A549 (cell line): ENCODE data around the gene MOV10L1. TPM values are rescaled to one million over a fixed set of nuclear protein-coding genes. Genes with fewer than 3 reads are reported as not detected.
"Not testable (repeated sequence)": the region's sequence is repeated elsewhere in the genome, so short reads cannot be mapped to it uniquely, and the experiment has no call there.

Experiments
- ATAC-seq, 2 experiments: fragments of 200-7000 bp in 1 of 2; fragments of >200 bp in 1 of 2; cut with Nextera tagmentation in 1 of 2; cut with Tn5 transposase in 1 of 2; 3 replicates each; pipeline versions ENCODE4 v1.8.0 to v1.9.1; 2018 to 2020; ENCODE audit warnings: mild to moderate bottlenecking in 1 of 2, moderate library complexity in 1 of 2
- CTCF ChIA-PET: fragments of 300-600 bp; sonication (Branson Sonifier 250); formaldehyde crosslinking; extraction: SDS; loops from one replicate; lab custom pipeline; 2021; ENCODE audit warnings: antibody characterized with exemption, inconsistent platforms; lab: Yijun Ruan, JAX
- POLR2A ChIA-PET: fragments of 350-600 bp; formaldehyde crosslinking; extraction: SDS; loops from one replicate; lab custom pipeline; 2021; ENCODE audit warnings: antibody characterized with exemption, inconsistent platforms; lab: Yijun Ruan, JAX
- DNase-seq, 2 experiments: peaks; one replicate each; pipeline versions ENCODE4 v3.0.0 to v3.0.0-alpha.2; 2011 to 2016; ENCODE audit warnings: low read depth in 1 of 2, low spot score in 1 of 2
- FAIRE-seq: peaks from 2 replicates; lab custom pipeline; 2011; peaks lifted over from hg19 to GRCh38; lab: Jason Lieb, UNC
- H3K27ac ChIP-seq, 2 experiments: fragments of >200 bp; sonication (Bioruptor Twin); formaldehyde crosslinking; 3 replicates each; pipeline ENCODE4 v1.5.1; 2016 to 2017
- H3K4me1 ChIP-seq: fragments of >200 bp; sonication (Bioruptor Twin); formaldehyde crosslinking; 3 replicates; pipeline ENCODE4 v1.6.1; 2016
- H3K4me2 ChIP-seq: fragments of >200 bp; sonication (Bioruptor Twin); formaldehyde crosslinking; 3 replicates; pipeline ENCODE4 v1.6.1; 2016
- H3K4me3 ChIP-seq: fragments of >200 bp; sonication (Bioruptor Twin); formaldehyde crosslinking; 3 replicates; pipeline ENCODE4 v1.5.1; 2016
- H3K9me3 ChIP-seq: fragments of >200 bp; sonication (Bioruptor Twin); formaldehyde crosslinking; 3 replicates; pipeline ENCODE4 v1.6.1; 2016
- BHLHE40 ChIP-seq: IDR thresholded peaks from 2 replicates; pipeline ENCODE4 v1.6.1; 2012; ENCODE audit warnings: low read depth, low read length, inconsistent platforms
- CBX2 ChIP-seq: fragments of 200-600 bp; sonication (generic); IDR thresholded peaks from 2 replicates; pipeline ENCODE4 v1.6.1; 2016; ENCODE audit warnings: low read depth, mild to moderate bottlenecking, borderline replicate concordance
- CHD2 ChIP-seq: fragments of 150-350 bp; IDR thresholded peaks from 2 replicates; pipeline ENCODE4 v1.6.1; 2014; ENCODE audit warnings: low read length; ENCODE audit not compliant: partially characterized antibody
- CHD4 ChIP-seq: fragments of 200-600 bp; sonication (generic); IDR thresholded peaks from 2 replicates; pipeline ENCODE4 v1.6.1; 2016; ENCODE audit warnings: antibody characterized with exemption, mild to moderate bottlenecking, borderline replicate concordance
- EHF ChIP-seq: fragments of 250-450 bp; sonication (Bioruptor Pico); IDR thresholded peaks from 2 replicates; pipeline ENCODE4 v1.5.0; 2020; ENCODE audit warnings: mild to moderate bottlenecking
- EHMT2 ChIP-seq: fragments of 200-600 bp; sonication (generic); IDR thresholded peaks from 2 replicates; pipeline ENCODE4 v1.6.1; 2016; ENCODE audit warnings: antibody characterized with exemption, low read depth, mild to moderate bottlenecking, moderate library complexity
- ESRRA ChIP-seq: fragments of 150-350 bp; IDR thresholded peaks from 2 replicates; pipeline ENCODE4 v1.6.1; 2014; ENCODE audit warnings: mild to moderate bottlenecking, low read length, borderline replicate concordance
- FOXS1 ChIP-seq: fragments of 250-450 bp; sonication (Bioruptor Pico); IDR thresholded peaks from 2 replicates; pipeline ENCODE4 v1.5.0; 2020; ENCODE audit warnings: mild to moderate bottlenecking, moderate library complexity
- HDAC2 ChIP-seq: fragments of 200-600 bp; sonication (generic); IDR thresholded peaks from 2 replicates; pipeline ENCODE4 v1.6.1; 2016
- HOXB13 ChIP-seq: fragments of 250-450 bp; sonication (Bioruptor Pico); IDR thresholded peaks from 2 replicates; pipeline ENCODE4 v1.5.0; 2020; ENCODE audit warnings: low read depth, mild to moderate bottlenecking, moderate library complexity
- NR3C1 ChIP-seq: fragments of >200 bp; sonication (Bioruptor Twin); formaldehyde crosslinking; IDR thresholded peaks from 3 replicates; pipeline ENCODE4 v1.6.1; 2017
- SMC3 ChIP-seq: fragments of >200 bp; sonication (Bioruptor Twin); formaldehyde crosslinking; IDR thresholded peaks from 3 replicates; pipeline ENCODE4 v1.6.1; 2018; ENCODE audit warnings: inconsistent platforms
- SREBF2 ChIP-seq: fragments of 450-650 bp; IDR thresholded peaks from 2 replicates; pipeline ENCODE4 v1.6.1; 2014; ENCODE audit warnings: mild to moderate bottlenecking, moderate library complexity
- TFCP2L1 ChIP-seq: fragments of 250-450 bp; sonication (Bioruptor Pico); IDR thresholded peaks from 2 replicates; pipeline ENCODE4 v1.5.0; 2021; ENCODE audit warnings: mild to moderate bottlenecking
- WGBS: methylation state at CpG from one replicate; pipeline ENCODE4 v1.1.6; 2017; ENCODE audit errors: missing lambda C conversion rate; 5-methylcytosine and 5-hydroxymethylcytosine counted together
- polyA plus RNA-seq, 4 experiments: library from polyadenylated mRNA; depleted of rRNA in 3 of 4; stranded (reverse); fragments of >200 nt; fragmentation: RNase III in 1 of 4; extraction: RNeasy Plus Mini Kit Qiagen cat#74134 plus additional on column Dnase treatment in 1 of 4; gene quantifications; 2 replicates in 3 of 4; 3 replicates in 1 of 4; pipeline ENCODE4 v1.2.3, GENCODE V29; 2011 to 2017
- TF ChIP-seq, protein P1 (sequence below): fragments of 150-350 bp; IDR thresholded peaks from 2 replicates; pipeline ENCODE4 v1.6.1; 2014; ENCODE audit warnings: low read depth, mild to moderate bottlenecking, low read length
- TF ChIP-seq, protein P2 (sequence below): fragments of >200 bp; sonication (Bioruptor Twin); formaldehyde crosslinking; IDR thresholded peaks from 2 replicates; pipeline ENCODE4 v1.6.1; 2016
- TF ChIP-seq, protein P3 (sequence below): fragments of 250-450 bp; sonication (Bioruptor Pico); IDR thresholded peaks from 2 replicates; pipeline ENCODE4 v1.5.0; 2021; ENCODE audit warnings: mild to moderate bottlenecking, moderate library complexity, borderline replicate concordance
- TF ChIP-seq, protein P4 (sequence below): fragments of 250-450 bp; sonication (Bioruptor Pico); IDR thresholded peaks from 2 replicates; pipeline ENCODE4 v1.5.0; 2020; ENCODE audit warnings: low read depth, mild to moderate bottlenecking, moderate library complexity
- TF ChIP-seq, protein P5 (sequence below): fragments of >200 bp; sonication (Bioruptor Twin); formaldehyde crosslinking; IDR thresholded peaks from 3 replicates; pipeline ENCODE4 v1.5.1; 2016
- TF ChIP-seq, protein P6 (sequence below): fragments of 450-650 bp; IDR thresholded peaks from 2 replicates; pipeline ENCODE4 v1.6.1; 2014; ENCODE audit warnings: antibody characterized with exemption

MOV10L1 gene
- polyA plus RNA-seq, 2 of the 4 experiments (the other 2 are of a cell fraction), result 0.04 TPM

DNA sequence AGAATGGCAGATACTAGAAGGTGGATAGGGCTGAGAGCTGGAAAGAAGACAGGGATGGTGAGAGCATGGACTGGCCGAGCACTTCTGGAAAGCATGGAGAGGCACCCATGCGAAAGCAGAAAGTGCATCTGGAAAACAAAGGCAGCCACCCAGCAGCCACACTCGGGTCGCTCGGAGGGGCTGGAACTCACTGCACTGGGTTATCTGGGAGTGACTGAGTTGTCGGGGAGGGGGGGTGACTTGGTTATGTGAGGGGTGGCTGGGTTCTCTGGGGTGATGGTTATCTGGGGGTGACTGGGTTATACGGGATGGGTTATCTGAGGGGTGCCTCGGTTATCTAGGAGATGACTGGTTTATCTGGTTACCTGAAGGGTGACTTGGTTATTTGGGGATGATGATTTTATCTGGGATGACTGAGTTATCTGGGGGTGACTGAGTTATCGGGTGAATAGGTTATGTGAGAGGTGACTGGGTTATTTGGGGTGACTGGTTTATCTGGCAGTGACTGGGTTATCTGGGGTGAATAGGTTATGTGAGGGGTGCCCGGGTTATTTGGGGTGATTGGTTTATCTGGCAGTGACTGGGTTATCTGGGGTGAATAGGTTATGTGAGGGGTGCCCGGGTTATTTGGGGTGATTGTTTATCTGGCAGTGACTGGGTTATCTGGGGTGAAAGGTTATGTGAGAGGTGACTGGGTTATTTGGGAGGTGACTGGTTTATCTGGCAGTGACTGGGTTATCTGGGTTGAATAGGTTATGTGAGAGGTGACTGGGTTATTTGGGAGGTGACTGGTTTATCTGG lies 78.1 kb downstream of the MOV10L1 start:
- no peak for ATAC-seq
- H3K27ac ChIP-seq, result no peak overlapping the region
- TF ChIP-seq, protein P1, sequence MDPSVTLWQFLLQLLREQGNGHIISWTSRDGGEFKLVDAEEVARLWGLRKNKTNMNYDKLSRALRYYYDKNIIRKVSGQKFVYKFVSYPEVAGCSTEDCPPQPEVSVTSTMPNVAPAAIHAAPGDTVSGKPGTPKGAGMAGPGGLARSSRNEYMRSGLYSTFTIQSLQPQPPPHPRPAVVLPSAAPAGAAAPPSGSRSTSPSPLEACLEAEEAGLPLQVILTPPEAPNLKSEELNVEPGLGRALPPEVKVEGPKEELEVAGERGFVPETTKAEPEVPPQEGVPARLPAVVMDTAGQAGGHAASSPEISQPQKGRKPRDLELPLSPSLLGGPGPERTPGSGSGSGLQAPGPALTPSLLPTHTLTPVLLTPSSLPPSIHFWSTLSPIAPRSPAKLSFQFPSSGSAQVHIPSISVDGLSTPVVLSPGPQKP, result no peak
- TF ChIP-seq, protein P2, sequence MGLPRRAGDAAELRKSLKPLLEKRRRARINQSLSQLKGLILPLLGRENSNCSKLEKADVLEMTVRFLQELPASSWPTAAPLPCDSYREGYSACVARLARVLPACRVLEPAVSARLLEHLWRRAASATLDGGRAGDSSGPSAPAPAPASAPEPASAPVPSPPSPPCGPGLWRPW, result no peak
- TF ChIP-seq, protein P3, sequence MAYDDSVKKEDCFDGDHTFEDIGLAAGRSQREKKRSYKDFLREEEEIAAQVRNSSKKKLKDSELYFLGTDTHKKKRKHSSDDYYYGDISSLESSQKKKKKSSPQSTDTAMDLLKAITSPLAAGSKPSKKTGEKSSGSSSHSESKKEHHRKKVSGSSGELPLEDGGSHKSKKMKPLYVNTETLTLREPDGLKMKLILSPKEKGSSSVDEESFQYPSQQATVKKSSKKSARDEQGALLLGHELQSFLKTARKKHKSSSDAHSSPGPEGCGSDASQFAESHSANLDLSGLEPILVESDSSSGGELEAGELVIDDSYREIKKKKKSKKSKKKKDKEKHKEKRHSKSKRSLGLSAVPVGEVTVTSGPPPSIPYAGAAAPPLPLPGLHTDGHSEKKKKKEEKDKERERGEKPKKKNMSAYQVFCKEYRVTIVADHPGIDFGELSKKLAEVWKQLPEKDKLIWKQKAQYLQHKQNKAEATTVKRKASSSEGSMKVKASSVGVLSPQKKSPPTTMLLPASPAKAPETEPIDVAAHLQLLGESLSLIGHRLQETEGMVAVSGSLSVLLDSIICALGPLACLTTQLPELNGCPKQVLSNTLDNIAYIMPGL, result no peak
- TF ChIP-seq SMC3 (no peak), HDAC2 (no peak), HOXB13 (CRISPR knock-in tag) (no peak), EHF (CRISPR knock-in tag) (no peak), ESRRA (no peak), BHLHE40 (no peak), CHD2 (no peak), TFCP2L1 (CRISPR knock-in tag) (no peak), NR3C1 (no peak), FOXS1 (CRISPR knock-in tag) (no peak), CBX2 (no peak), SREBF2 (no peak), CHD4 (no peak), EHMT2 (no peak)
- TF ChIP-seq, protein P4, sequence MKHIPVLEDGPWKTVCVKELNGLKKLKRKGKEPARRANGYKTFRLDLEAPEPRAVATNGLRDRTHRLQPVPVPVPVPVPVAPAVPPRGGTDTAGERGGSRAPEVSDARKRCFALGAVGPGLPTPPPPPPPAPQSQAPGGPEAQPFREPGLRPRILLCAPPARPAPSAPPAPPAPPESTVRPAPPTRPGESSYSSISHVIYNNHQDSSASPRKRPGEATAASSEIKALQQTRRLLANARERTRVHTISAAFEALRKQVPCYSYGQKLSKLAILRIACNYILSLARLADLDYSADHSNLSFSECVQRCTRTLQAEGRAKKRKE, result no peak
- TF ChIP-seq, protein P5, sequence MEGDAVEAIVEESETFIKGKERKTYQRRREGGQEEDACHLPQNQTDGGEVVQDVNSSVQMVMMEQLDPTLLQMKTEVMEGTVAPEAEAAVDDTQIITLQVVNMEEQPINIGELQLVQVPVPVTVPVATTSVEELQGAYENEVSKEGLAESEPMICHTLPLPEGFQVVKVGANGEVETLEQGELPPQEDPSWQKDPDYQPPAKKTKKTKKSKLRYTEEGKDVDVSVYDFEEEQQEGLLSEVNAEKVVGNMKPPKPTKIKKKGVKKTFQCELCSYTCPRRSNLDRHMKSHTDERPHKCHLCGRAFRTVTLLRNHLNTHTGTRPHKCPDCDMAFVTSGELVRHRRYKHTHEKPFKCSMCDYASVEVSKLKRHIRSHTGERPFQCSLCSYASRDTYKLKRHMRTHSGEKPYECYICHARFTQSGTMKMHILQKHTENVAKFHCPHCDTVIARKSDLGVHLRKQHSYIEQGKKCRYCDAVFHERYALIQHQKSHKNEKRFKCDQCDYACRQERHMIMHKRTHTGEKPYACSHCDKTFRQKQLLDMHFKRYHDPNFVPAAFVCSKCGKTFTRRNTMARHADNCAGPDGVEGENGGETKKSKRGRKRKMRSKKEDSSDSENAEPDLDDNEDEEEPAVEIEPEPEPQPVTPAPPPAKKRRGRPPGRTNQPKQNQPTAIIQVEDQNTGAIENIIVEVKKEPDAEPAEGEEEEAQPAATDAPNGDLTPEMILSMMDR, result no peak
- TF ChIP-seq, protein P6, sequence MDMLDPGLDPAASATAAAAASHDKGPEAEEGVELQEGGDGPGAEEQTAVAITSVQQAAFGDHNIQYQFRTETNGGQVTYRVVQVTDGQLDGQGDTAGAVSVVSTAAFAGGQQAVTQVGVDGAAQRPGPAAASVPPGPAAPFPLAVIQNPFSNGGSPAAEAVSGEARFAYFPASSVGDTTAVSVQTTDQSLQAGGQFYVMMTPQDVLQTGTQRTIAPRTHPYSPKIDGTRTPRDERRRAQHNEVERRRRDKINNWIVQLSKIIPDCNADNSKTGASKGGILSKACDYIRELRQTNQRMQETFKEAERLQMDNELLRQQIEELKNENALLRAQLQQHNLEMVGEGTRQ, result no peak
- TF ChIP-seq, all 56 proteins: peak for 0
- peaks cover 7% of the 10 kb centered on the region; the same call in 1 of the 3 replicates for H3K4me1 ChIP-seq
- H3K4me3 ChIP-seq, result no peak overlapping the region
- no peaks in the 10 kb centered on the region for H3K9me3 ChIP-seq
- no peak overlapping the region for H3K4me2 ChIP-seq
- DNase-seq (no peak), FAIRE-seq (no peak)
- POLR2A ChIA-PET, result no interaction called here
- WGBS, result 61% methylated on average over 10 of the region's 11 CpGs
- CTCF ChIA-PET, result interaction anchor here (1.2 kb wide), 1 partner anchor 39 kb away, joined by 4 read pairs; no protein-coding TSS in a partner anchor

DNA sequence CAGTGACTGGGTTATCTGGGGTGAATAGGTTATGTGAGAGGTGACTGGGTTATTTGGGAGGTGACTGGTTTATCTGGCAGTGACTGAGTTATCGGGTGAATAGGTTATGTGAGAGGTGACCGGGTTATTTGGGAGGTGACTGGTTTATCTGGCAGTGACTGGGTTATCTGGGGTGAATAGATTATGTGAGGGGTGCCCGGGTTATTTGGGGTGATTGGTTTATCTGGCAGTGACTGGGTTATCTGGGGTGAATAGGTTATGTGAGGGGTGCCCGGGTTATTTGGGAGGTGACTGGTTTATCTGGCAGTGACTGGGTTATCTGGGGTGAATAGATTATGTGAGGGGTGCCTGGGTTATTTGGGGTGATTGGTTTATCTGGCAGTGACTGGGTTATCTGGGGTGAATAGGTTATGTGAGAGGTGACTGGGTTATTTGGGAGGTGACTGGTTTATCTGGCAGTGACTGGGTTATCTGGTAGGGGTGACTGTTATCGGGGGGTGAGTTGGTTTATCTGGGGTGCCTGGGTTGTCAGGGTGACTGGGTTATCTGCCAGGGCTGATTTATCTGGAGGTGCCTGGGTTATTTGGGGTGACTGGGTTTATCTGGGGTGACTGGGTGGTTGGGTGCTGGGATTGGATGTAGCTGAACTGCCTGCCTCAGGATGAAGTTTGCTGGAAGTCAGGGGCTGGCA lies 78.8 kb downstream of the MOV10L1 start:
- CTCF ChIA-PET, H3K4me3 ChIP-seq, FAIRE-seq, H3K4me1 ChIP-seq, ATAC-seq, H3K9me3 ChIP-seq, DNase-seq, H3K4me2 ChIP-seq, POLR2A ChIA-PET: not testable (repeated sequence)
- WGBS, result 92% methylated on average over 5 of the region's 5 CpGs
- H3K27ac ChIP-seq, result peak overlapping the region in 1 of 2 experiments; percentile 97; a peak in 2 of 6 replicates
